Fibroblast of lung (primary cell): ENCODE results near the gene IP6K3. TPM values are rescaled to one million over a fixed set of nuclear protein-coding genes. Genes with fewer than 3 reads are reported as not detected.

Source experiments
- DNase-seq, 2 donors: peaks; one replicate each; pipeline versions ENCODE4 v3.0.0 to v3.0.0-alpha.2; 2010; ENCODE audit warnings: low read depth in 2 of 2
- H2AFZ ChIP-seq: 2 replicates; pipeline ENCODE4 v1.5.1; 2012; ENCODE audit warnings: low read length, control low read depth, inconsistent platforms
- H3K27ac ChIP-seq: 2 replicates; pipeline ENCODE4 v1.5.1; 2011; ENCODE audit warnings: low read length, control low read depth; ENCODE audit not compliant: insufficient read depth
- H3K27me3 ChIP-seq: 2 replicates; pipeline ENCODE4 v1.5.1; 2011; ENCODE audit warnings: mild to moderate bottlenecking, low read length; ENCODE audit not compliant: control insufficient read depth, insufficient read depth
- H3K36me3 ChIP-seq: 2 replicates; pipeline ENCODE4 v1.5.1; 2011; ENCODE audit warnings: low read length; ENCODE audit not compliant: control insufficient read depth, insufficient read depth
- H3K4me1 ChIP-seq: 2 replicates; pipeline ENCODE4 v1.5.1; 2011; ENCODE audit warnings: low read length; ENCODE audit not compliant: control insufficient read depth, insufficient read depth; ENCODE audit errors: extremely low read depth
- H3K4me2 ChIP-seq: 2 replicates; pipeline ENCODE4 v1.5.1; 2011; ENCODE audit warnings: low read length, control low read depth; ENCODE audit not compliant: insufficient read depth; ENCODE audit errors: extremely low read depth
- H3K4me3 ChIP-seq, 4 experiments: fragments of 200-600 bp in 1 of 4; sonication (generic) in 1 of 4; replicated peaks in 1 of 4; 2 replicates each; pipeline ENCODE4 v1.5.1; 2011 to 2016; ENCODE audit warnings: low read length in 4 of 4, low read depth in 3 of 4, mild to moderate bottlenecking in 3 of 4, control low read depth in 2 of 4, inconsistent platforms in 1 of 4, mixed read lengths in 1 of 4; ENCODE audit not compliant: insufficient read depth in 1 of 4; ENCODE audit errors: control extremely low read depth in 1 of 4
- H3K79me2 ChIP-seq: 2 replicates; pipeline ENCODE4 v1.5.1; 2012; ENCODE audit warnings: mild to moderate bottlenecking, low read length, inconsistent platforms; ENCODE audit not compliant: control insufficient read depth, insufficient read depth
- H3K9ac ChIP-seq: 2 replicates; pipeline ENCODE4 v1.5.1; 2011; ENCODE audit warnings: mild to moderate bottlenecking, low read length, control low read depth; ENCODE audit not compliant: insufficient read depth
- H3K9me3 ChIP-seq: 2 replicates; pipeline ENCODE4 v1.5.1; 2012; ENCODE audit warnings: low read depth, low read length; ENCODE audit not compliant: control insufficient read depth, insufficient read depth
- H4K20me1 ChIP-seq: 2 replicates; pipeline ENCODE4 v1.5.1; 2011; ENCODE audit warnings: low read length; ENCODE audit not compliant: control insufficient read depth, insufficient read depth; ENCODE audit errors: extremely low read depth
- EZH2 ChIP-seq: IDR thresholded peaks from 2 replicates; pipeline ENCODE4 v1.5.1; 2012; ENCODE audit warnings: low read length, control low read depth, mild to moderate bottlenecking; ENCODE audit errors: missing control alignments
- polyA plus RNA-seq, 2 donors: library from polyadenylated mRNA; depleted of rRNA in 1 of 2; stranded (reverse) in 1 of 2; unstranded in 1 of 2; fragments of >200 nt; gene quantifications; 2 replicates each; pipeline ENCODE4 v1.2.1, GENCODE V29; 2011 to 2012; ENCODE audit warnings: missing spikeins in 1 of 2
- total RNA-seq: library from RNA; depleted of rRNA; stranded (reverse); fragments of >200 nt; gene quantifications from 2 replicates; pipeline ENCODE4 v1.2.1, GENCODE V29; 2014
- TF ChIP-seq, protein P1 (sequence below), 2 donors: IDR thresholded peaks in 1 of 2; conservative IDR thresholded peaks in 1 of 2; 1 replicate in 1 of 2; 2 replicates in 1 of 2; pipeline ENCODE4 v1.5.1; 2011 to 2012; ENCODE audit warnings: low read length in 2 of 2, control low read depth in 1 of 2, inconsistent platforms in 1 of 2, low read depth in 1 of 2, mild to moderate bottlenecking in 1 of 2

The IP6K3 gene
- total and polyA plus RNA-seq, 2 donors (not counting 1 experiment from before 2014, with no cell fraction given) = 0.84 to 5.4 TPM

DNA sequence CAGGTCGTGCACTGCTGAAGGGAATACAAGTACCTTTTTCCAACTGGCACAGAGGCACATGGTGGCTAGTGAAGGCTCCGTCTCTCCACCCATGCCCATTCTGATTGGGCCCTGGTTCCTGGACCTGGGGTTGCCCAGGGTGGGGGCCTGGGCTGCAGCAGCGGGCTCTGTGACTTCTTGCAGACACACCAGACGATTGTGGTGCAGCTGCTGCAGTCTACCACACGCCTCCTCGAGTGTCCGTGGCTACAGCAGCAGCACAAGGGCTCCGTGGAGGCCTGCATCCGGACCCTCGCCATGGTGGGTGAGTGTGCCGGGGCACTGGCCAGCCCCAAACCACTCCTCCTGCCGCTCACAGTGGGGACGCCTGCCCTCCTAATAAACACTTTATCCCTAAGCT is 64.4 kb downstream of the IP6K3 start:
- H3K36me3 ChIP-seq = peaks cover 39% of the 10 kb centered on the region

DNA sequence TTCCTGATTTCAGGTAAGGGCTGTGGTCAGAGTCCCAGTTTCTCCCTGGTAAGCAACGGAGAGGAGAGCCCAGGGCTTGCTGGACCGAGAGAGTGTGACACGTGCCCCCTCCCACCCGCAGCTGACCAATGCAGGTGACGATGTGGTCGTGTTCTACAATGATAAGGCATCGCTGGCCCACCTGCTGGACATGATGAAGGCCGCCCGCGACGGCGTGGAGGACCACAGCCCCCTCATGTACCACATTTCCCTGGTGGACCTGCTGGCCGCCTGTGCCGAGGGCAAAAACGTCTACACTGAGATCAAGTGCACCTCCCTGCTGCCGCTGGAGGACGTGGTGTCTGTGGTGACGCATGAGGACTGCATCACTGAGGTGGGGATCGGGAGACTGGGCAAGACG is 66.9 kb downstream of the IP6K3 start:
- Histone ChIP-seq H4K20me1 (no peaks in the 10 kb centered on the region), H3K4me3 (no peak overlapping the region)
- no peak for DNase-seq

More for the DNA sequence above, 64.4 kb downstream of the IP6K3 start:
- Histone ChIP-seq H2AFZ (no peak overlapping the region), H3K27me3 (no peaks in the 10 kb centered on the region), H3K4me2 (no peak overlapping the region), H3K79me2 (no peaks in the 10 kb centered on the region), H4K20me1 (no peaks in the 10 kb centered on the region), H3K4me3 (no peak overlapping the region), H3K9ac (no peak overlapping the region), H3K4me1 (peaks cover 2% of the 10 kb centered on the region), H3K9me3 (no peaks in the 10 kb centered on the region), H3K27ac (no peak overlapping the region)
- TF ChIP-seq, protein P1, sequence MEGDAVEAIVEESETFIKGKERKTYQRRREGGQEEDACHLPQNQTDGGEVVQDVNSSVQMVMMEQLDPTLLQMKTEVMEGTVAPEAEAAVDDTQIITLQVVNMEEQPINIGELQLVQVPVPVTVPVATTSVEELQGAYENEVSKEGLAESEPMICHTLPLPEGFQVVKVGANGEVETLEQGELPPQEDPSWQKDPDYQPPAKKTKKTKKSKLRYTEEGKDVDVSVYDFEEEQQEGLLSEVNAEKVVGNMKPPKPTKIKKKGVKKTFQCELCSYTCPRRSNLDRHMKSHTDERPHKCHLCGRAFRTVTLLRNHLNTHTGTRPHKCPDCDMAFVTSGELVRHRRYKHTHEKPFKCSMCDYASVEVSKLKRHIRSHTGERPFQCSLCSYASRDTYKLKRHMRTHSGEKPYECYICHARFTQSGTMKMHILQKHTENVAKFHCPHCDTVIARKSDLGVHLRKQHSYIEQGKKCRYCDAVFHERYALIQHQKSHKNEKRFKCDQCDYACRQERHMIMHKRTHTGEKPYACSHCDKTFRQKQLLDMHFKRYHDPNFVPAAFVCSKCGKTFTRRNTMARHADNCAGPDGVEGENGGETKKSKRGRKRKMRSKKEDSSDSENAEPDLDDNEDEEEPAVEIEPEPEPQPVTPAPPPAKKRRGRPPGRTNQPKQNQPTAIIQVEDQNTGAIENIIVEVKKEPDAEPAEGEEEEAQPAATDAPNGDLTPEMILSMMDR (conservative IDR thresholded peaks at IDR 0.05 in 1 of 2, IDR thresholded peaks at IDR 0.05 in 1 of 2; ENCODE audit: low read depth in 1 of 2, low read length in 2 of 2) = no peak
- TF ChIP-seq EZH2 = no peak
- DNase-seq = no peak

DNA sequence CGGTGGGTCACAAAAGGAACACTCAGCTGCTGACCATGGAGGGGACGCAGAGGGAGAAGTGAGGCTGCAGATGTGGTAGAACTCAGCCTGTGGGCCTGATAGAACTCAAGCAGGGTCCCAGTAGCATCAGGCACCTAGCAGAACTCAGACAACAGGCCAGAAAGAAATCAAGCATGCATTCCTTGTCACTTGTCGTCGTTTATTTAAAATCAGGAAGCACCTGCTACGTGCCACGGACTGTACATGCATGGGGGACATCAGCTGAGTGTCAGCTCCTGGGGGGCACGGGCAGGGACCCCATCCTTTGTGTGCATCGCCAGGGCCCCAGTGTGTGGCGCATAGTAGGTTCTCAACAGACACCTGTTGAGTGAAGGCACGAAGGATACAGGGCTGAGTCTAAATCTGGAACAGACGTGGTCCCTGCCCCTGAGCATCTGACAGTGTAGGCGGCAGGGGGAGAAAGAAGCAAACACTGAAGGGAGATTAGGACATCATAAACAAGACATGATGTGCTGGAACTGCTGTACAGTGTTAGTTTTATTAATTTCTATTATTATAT is 67.7 kb downstream of the IP6K3 start:
- peaks cover 15% of the 10 kb centered on the region for H3K4me1 ChIP-seq
- no peaks in the 10 kb centered on the region for H3K27me3 ChIP-seq
- no peak overlapping the region for H3K4me2 ChIP-seq
- no peak for TF ChIP-seq EZH2
- TF ChIP-seq, protein P1 (conservative IDR thresholded peaks at IDR 0.05 in 1 of 2, IDR thresholded peaks at IDR 0.05 in 1 of 2; ENCODE audit: low read depth in 1 of 2, low read length in 2 of 2) = no peak
- H2AFZ ChIP-seq = no peak overlapping the region
- H3K9ac ChIP-seq = no peak overlapping the region
- no peaks in the 10 kb centered on the region for H3K79me2 ChIP-seq
- DNase-seq = no peak
- H3K36me3 ChIP-seq = peaks cover 34% of the 10 kb centered on the region
- no peak overlapping the region for H3K4me3 ChIP-seq
- no peaks in the 10 kb centered on the region for H3K9me3 ChIP-seq
- H3K27ac ChIP-seq = no peak overlapping the region
- no peaks in the 10 kb centered on the region for H4K20me1 ChIP-seq

More for the DNA sequence above, 66.9 kb downstream of the IP6K3 start:
- H3K9me3 ChIP-seq = no peaks in the 10 kb centered on the region
- H2AFZ ChIP-seq = no peak overlapping the region
- H3K4me2 ChIP-seq = no peak overlapping the region
- H3K9ac ChIP-seq = no peak overlapping the region
- TF ChIP-seq, protein P1 (conservative IDR thresholded peaks at IDR 0.05 in 1 of 2, IDR thresholded peaks at IDR 0.05 in 1 of 2; ENCODE audit: low read depth in 1 of 2, low read length in 2 of 2) = no peak
- no peak for TF ChIP-seq EZH2
- H3K27me3 ChIP-seq = no peaks in the 10 kb centered on the region
- no peak overlapping the region for H3K27ac ChIP-seq
- H3K79me2 ChIP-seq = no peaks in the 10 kb centered on the region
- peaks cover 15% of the 10 kb centered on the region for H3K4me1 ChIP-seq
- peaks cover 37% of the 10 kb centered on the region for H3K36me3 ChIP-seq
